GM21717 (cell line): ENCODE data around the gene LSAMP.
A peak's percentile ranks its signal among the peaks of the same experiment; 100 is the strongest.
"Not testable (repeated sequence)": the region's sequence is repeated elsewhere in the genome, so short reads cannot be mapped to it uniquely, and the experiment has no call there.

ENCODE experiments used
- ATAC-seq: cut with Tn5 transposase; IDR thresholded peaks from one replicate; pipeline ENCODE4 v1.9.1; 2021; ENCODE audit warnings: mild to moderate bottlenecking, moderate library complexity; ENCODE audit not compliant: unreplicated experiment

Gene LSAMP

DNA sequence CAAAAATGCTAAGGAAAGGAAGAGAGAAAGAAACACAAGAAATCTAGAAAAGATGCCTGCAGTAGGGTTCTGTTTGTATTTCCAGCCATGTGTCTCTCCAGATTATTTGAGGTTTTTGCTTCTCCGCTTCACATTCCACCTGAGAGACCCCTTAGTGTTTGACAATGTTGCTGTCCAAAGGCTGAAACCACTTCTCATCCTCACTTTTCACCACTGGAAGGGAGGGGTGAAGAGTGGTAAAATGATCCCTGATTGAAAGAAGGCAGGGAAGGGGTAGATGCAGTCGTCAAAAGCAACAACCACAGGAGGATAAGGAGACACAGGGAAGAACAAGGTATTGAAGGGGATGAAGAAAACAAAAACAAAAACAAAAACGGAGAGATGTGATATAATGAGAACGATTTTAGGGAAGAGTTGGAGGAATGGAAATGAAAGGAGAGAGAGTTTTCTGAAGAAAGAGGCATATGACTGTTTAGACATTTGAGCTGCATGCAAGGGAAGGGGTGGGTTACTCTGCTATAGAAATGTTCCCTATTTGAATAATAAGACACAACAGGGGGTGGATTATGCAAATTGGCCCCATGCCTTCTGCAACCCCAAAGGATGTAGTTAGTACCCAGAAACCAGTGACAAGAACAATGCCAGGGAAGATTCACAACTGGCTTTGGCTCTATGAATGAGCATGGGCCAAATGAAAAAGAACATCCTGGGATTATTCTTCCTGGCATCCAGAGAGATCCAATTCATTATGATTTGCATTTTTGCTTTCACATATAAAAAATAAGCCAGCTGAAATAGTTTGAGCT is 586.1 kb downstream of the LSAMP start:
- ATAC-seq: peak; percentile 46

DNA sequence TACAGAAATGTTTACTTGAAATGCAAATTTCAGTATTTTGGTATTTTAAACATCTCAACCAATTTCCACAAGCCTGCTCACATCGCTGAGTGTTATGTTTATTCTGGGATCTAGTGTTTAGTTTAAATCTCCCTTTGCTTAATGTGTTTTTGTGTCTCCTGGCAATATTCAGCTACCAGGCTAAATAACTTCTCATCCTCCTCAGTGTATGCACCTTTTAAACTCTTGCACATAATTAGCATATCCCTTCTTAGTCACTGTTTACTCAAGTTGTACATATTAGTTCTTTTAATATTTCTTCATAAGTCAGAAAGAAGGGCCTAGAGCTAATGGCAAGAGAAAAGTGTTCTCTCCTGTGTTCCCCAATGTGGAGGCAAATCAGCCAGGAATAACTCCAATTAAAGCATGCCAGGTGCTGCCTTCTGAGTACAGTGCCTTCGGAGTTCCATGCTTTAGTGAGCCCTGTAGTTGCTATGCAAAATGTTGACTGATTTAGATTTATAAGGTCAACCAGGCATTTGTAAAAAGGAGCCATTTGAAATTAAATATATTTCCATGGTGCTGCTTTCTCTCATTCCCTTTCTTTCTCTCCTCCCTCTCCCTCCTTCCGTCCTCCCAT is 587.7 kb downstream of the LSAMP start:
- ATAC-seq: no peak

DNA sequence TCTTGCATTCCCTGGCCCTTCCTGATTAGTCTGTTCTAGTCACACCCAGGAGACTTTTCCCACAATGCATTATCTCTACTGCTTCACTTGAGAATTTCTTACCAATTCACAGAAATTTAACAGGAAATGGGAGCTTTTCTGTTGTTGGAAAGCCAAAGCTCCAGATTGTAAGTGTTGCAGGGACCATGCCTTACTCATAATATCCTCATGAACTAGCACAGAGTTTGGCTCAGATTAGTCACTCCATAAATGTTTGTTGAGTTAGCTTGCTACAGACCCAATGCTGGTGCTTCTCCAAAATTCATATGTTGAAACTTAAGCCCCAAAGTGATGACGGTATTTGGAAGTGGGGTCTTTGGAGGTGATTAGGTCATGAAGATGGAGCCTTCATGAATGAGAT is 589.4 kb downstream of the LSAMP start:
- no peak for ATAC-seq

DNA sequence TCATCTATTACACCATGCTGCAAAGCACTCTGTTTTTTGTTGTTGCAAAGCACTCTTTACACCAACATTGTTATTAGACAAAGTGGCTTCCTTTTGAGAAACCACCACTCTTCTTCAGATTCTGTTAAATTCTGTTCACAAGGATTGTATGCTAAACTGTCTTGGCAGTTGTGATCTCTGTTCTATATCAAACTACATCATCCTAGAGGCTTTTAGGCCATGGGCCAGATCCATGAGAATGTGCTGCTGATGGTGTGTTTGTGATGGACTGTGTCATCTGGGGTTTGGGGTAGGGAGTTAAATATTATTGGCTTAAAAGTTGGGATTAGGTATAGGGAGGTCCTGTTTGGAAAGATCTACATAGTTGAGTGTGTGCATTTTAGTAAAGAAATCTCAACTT is 592.2 kb downstream of the LSAMP start:
- no peak for ATAC-seq

DNA sequence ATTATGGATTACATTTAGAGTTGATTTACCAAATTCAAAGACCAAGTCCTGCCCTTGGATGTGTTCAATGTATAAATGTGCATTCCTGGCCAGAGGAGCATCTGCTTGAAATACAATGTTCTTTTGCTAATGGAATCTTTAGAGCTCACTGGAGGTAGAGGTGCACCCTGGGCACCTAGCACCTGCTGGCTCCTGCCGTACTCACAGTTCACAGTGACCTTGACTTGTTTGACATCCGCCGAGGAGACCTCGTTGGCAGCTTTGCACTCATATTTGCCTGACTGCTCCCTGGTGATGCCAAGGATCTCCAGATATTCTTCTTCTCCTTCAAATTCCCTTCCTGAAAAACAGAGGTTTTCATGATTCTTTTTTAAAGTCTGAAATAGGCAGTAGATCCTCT is 593.0 kb downstream of the LSAMP start:
- ATAC-seq: no peak

DNA sequence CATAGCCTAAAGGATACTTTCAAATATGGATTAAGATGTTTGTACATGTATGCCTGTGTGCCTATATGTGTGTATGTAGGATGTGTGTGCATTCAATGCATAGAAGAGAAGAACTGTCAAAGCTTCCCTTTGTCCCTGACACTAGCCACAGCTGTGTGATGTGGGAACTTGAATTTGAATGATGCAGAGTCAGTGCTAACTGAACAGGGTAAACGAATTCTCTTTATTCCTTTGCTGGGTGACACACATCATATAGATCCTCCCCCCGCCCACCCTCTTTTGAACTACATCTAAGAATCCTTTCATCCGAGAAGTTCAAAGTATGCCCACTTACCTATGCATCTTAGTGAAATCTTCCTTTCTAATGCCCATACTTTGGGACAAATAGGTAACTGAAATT is 593.7 kb downstream of the LSAMP start:
- ATAC-seq: no peak

DNA sequence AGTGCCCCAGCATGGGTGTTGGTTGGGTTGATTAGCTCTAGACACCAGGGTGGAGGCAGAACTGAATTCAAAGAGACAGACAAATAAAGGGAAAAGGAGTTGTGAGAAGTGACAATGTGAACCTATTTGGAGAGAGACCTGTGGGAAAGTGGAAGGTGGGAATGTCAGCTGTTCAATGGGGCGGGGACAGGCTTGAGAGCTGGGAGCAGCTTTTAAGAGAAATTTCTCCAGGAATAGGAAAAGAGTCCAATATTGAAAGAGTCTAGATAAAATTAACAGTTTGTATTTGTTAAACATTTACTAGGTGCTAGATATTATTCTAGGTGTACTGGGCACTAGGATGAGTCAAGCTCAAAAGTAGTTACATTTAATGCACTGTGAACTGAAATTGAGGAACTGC is 596.6 kb downstream of the LSAMP start:
- no peak for ATAC-seq

DNA sequence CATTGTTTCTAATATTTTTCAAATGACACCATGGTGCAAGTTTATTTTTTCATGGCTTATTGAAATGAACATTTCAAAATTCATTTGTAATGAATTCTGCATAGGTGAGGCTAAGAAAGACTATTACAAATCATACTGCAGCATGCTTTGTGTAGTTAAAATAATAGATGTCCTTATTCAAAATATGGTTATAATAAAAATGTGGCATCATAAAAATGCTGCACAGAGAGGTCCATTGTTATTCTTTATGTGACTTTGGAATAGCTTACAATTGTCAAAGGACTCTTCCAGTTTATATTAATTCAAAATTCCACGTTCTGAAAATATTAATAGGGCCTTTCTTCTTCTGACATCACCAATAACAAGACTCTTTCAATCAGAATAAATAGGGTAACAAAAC is 599.3 kb downstream of the LSAMP start:
- no peak for ATAC-seq

DNA sequence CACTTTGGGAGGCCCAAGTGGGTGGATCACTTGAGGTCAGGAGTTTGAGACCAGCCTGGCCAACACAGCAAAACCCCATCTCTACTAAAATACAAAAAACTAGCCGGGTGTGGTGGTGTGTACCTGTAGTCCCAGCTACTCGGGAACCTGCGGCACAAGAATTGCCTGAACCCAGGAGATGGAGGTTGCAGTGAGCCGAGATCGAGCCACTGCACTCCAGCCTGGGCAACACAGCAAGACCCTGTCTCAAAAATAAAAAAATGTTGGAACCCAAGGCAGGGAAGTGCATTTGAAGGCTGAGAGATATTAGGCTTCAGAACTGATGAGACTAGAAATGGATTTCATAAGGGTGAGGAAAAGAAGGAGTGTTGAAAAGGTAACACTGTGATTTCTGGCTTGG is 600.6 kb downstream of the LSAMP start:
- not testable (repeated sequence) for ATAC-seq

DNA sequence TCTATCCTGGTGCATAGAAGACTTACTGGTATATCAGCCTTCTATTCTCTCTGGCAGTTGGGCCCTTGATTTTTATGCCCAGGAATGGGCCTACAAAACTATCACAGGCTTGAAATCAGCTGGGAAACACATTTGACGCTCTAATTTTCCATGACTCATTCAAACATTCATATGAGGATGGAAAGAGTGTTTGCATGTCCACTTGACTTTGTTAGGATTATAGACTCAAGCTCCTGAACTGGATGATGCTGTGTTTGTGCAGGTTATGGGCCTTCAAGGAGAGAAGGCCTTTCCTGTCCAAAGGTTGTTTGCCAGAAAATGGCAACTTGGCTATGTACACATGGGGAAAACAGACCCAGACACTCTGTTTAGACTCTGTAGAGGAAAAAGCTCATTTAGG is 602.1 kb downstream of the LSAMP start:
- ATAC-seq: no peak

DNA sequence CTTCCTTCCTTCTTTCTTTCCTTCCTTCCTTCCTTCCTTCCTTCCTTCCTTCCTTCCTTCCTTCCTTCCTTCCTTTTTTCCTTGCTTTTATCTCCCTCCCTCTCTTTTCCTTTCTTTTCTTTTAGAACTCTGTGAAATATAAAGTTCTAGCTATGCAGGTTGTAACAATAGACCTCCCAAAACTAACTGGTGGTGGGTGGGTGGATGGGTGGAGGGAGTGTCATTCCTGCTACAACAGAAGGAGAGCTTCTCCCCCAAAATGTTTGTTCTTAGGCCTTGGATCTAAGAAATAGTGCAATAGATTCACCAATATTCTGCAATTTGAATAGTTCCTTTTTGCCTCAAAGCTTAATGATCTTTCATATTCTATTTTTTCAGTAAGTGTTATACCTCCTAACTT is 606.0 kb downstream of the LSAMP start:
- no peak for ATAC-seq

DNA sequence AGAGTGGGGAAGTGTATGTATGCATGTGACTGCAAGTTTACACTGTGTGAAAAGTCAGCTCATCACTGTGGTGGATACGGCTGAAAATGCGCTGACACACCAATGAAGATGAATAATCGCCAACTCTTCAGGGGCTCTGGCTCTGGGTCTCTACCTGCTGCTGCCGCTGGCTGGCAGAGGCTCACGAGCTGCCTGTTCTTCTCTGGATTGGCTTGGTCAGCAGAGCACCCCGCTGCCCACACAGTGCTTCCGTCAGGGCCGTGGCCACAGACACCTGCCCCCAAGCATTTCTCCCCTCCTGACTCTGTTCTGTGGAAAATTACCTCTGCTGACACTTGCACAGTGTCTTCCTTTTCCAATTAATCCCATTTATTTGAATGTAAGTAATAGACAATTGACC is 606.5 kb downstream of the LSAMP start:
- ATAC-seq: no peak

DNA sequence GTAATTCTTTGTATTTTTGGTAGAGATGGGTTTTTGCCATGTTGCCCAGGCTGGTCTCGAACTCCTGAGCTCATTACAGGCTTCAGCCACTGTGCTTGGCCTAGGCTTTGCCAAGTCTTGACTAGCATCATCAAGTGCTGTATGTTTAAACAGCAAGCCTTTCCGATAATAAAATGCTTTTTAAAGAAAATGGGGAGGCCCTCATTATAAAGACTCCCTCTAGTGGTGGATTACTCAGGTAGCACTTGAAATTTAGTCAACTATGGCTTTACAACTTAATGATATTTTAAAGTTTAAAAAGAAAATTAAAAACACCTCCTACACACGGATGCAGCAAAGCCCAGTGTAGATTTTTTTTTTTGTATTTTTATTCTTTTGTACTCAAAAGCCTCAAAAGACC is 608.3 kb downstream of the LSAMP start:
- no peak for ATAC-seq

DNA sequence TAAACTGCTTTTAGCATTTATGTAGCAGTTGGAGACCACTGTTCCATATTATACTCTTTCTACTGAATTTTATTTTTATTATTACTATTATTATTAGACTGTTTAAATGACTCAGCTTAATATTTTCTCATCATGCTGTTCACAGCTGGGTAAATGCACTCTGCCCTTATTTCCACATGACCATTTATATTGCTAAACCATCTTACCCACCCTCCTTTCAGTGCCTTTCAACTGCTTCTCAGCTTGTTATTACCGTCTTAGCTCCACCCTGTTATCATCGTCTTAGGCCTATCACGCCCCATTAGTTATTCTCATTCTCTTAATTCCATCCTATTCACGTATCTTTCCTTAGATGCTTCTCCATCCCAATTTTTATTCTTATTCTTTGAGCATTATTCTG is 609.3 kb downstream of the LSAMP start:
- no peak for ATAC-seq

DNA sequence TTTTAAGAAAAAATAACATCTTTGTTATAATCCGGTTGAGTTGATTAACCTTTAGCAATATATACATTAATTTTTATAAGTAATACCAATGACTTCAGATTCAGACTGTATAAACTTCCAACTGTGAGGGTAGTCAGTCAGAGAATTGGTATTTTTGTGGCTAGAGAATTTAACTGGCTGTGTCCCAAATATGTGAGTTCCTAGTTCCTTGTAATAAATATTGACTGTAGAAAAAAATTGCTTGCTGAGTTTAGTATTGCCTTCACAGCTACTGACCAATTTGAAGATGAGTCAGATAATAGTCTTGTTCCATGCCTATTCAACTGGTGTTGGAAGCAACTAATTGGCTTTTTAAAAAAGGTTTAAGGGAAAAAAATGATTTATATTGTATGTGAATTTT is 611.2 kb downstream of the LSAMP start:
- no peak for ATAC-seq

DNA sequence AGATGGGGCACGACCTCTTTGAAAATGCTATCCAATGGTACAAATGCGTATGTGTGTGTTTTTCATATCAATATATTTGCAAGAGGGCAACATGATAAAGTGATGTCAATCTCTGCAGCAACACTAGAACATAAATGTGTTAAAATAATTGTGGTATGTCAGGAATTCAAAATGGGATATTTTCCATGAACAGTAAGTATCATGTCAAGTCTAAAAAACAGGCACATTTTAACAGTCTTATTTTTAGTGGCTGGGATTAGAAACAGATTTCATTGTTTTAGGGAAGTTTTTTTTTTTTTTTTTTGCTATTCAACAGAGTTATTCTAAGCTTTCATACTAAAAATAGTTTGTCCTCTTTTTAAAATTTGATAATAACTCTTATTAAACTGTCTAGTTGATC is 612.2 kb downstream of the LSAMP start:
- ATAC-seq: no peak

DNA sequence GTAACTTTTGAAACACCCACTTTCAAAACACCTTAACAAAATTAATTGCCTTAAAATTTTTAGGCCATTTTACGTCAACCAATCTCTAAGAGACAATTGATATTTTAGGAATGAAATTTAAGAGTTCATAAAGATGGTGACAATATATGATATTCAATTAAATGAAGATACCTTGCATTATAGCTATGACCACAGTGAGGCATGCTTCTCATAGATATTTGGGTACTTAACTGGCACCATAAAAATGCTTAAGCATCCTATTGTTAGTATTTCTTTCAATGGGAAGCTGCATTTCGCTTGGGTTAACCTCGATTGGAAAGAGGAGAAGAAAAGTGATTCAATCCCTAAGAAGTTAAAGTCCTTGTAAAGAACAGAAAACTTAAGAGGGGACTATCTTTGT is 613.0 kb downstream of the LSAMP start:
- ATAC-seq: no peak

DNA sequence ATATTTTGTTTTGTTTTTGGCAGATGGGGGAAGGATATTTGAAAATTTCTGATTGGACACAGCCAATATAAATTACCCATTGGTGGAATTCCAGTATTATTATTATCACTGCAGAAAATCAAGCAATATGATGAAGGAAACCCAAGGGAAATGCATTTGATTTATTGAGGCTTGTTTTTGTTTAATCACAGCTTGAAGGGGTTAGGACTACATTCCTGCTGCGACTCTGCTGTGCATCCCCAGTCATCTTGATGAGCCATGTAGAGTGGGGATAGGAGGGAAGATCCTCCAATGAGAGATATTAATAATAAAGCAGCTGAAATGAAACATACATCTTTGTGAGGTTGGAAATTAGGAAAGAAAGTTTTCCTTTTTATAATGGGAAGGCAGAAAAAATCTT is 613.4 kb downstream of the LSAMP start:
- no peak for ATAC-seq

DNA sequence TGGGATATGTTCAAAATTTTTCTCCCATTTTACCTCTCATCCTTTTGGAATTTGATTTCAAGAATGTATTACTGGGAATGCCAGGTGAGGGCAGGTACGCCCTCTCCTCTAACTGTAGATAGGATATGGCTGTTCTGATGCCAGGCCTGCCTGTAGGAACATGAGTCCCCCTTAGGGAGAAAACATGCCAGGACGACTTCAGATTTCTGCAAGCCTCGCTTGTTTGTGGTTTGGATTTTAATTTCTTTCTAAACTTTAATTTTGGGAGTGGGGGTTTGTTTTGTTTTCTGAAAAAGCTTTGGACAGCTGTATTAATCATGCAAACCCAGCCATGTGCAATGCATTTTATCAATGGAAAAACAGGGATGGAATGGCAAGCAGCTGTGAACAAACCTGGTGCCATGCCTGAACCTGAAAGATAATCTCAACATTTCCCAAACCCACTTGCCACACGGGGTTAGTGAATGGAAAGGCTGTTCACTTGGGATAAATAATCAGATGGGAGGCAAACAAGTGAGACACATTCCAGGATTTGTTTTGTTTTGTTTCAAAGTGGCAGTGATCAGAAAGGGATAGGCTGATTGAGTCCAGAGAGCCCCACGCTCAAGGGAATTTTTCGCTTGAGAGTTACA is 614.4 kb downstream of the LSAMP start:
- ATAC-seq: no peak

DNA sequence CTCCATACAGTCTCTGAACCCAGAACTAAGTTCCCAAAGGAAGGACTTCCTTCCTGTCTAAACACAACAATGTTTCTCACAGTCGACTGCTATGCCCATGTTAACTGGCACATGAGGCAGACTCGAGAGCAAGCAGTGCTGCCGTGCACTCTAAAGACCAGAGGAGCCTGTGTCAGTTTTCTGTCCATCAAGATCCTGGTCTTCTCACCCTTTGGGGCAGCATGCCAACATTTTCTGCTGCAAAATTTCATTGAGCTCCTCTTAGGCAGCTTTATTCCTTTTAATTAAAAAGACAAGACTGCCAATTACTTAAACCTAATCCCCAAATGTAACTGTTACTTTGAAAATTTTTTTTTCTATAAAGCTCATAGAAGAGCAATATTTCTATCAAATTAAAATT is 616.9 kb downstream of the LSAMP start:
- ATAC-seq: no peak

DNA sequence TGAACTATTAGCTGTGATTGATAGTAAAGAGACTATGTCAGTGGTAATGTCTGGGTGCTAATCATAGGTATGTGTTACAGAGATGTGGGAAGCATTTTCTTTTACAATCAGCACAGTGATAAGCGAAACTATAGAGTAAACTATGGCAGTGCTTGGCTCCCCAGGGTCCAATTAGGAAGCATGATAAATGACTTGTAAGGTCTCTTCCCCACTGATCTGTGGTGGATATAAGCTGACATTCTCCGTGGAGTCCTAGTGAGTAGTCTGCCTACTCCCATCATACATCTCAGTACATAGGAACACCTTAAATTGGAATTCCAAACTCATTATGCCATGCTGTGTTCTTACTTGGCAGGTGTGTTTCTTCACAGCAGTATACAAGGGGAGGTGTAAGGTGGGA is 617.8 kb downstream of the LSAMP start:
- ATAC-seq: no peak

DNA sequence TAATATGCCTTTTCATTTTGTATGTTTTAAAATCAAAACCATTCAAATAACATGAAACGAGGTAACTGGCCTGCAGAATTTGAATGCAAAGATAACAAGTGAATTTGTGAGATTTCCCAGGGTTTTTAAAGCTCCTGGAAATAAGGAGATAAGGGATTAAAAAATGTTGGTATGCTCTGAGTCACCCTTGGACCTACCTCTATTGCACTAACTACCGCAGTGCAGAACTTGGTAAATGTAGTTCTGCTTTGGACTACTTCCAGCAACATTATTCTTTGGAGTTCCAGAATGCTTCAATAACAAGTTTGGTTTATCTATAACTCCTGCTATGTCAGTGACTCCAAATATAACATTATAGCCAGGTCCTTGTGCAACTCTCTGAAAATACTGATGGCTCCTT is 620.2 kb downstream of the LSAMP start:
- ATAC-seq: no peak
